DND-41 (cell line): ENCODE results near the gene CNIH2.

Source experiments
- ATAC-seq: fragments of 200-7000 bp; cut with Tn5 transposase; 3 replicates; pipeline ENCODE4 v1.9.1; 2021; ENCODE audit warnings: low read depth; ENCODE audit not compliant: insufficient read depth
- DNase-seq: peaks from one replicate; pipeline ENCODE4 v3.0.0-alpha.2; 2020
- H2AFZ ChIP-seq: 2 replicates; pipeline ENCODE4 v1.6.0; 2012; ENCODE audit warnings: low read depth, low read length
- H3K27ac ChIP-seq: 2 replicates; pipeline ENCODE4 v1.5.1; 2012; ENCODE audit warnings: low read length, inconsistent platforms
- H3K27me3 ChIP-seq: fragments of 200-600 bp; sonication (generic); 2 replicates; pipeline ENCODE4 v1.6.0; 2012; ENCODE audit warnings: low read length, mild to moderate bottlenecking, inconsistent platforms; ENCODE audit not compliant: insufficient read depth, poor library complexity
- H3K36me3 ChIP-seq: 2 replicates; pipeline ENCODE4 v1.5.1; 2012; ENCODE audit warnings: low read length, inconsistent platforms; ENCODE audit not compliant: insufficient read depth
- H3K4me1 ChIP-seq: 2 replicates; pipeline ENCODE4 v1.5.1; 2012; ENCODE audit warnings: mild to moderate bottlenecking, low read length; ENCODE audit not compliant: insufficient read depth
- H3K4me2 ChIP-seq: 2 replicates; pipeline ENCODE4 v1.6.0; 2012; ENCODE audit warnings: mild to moderate bottlenecking, moderate library complexity, low read length, inconsistent platforms; ENCODE audit not compliant: insufficient read depth
- H3K4me3 ChIP-seq, 2 experiments: fragments of 200-600 bp in 1 of 2; shearing (Covaris generic) in 1 of 2; 2 replicates each; pipeline ENCODE4 v1.5.1; 2012 to 2016; ENCODE audit warnings: inconsistent platforms in 2 of 2, low read length in 2 of 2, mild to moderate bottlenecking in 2 of 2, low read depth in 1 of 2, moderate library complexity in 1 of 2
- H3K79me2 ChIP-seq: 2 replicates; pipeline ENCODE4 v1.6.0; 2012; ENCODE audit warnings: low read length, inconsistent platforms; ENCODE audit not compliant: insufficient read depth
- H3K9ac ChIP-seq: 2 replicates; pipeline ENCODE4 v1.6.0; 2012; ENCODE audit warnings: low read depth, mild to moderate bottlenecking, inconsistent platforms, low read length, moderate library complexity
- H3K9me3 ChIP-seq: 2 replicates; pipeline ENCODE4 v1.5.1; 2012; ENCODE audit warnings: low read length, moderate library complexity, mild to moderate bottlenecking, inconsistent platforms; ENCODE audit not compliant: insufficient read depth, severe bottlenecking
- H4K20me1 ChIP-seq: 2 replicates; pipeline ENCODE4 v1.6.0; 2012; ENCODE audit warnings: low read length; ENCODE audit not compliant: insufficient read depth
- EZH2 ChIP-seq: IDR thresholded peaks from 3 replicates; pipeline ENCODE4 v1.6.1; 2012; ENCODE audit warnings: borderline replicate concordance, low read depth, mild to moderate bottlenecking, moderate library complexity, low read length, inconsistent platforms; ENCODE audit not compliant: severe bottlenecking
- TF ChIP-seq, protein P1 (sequence below): IDR thresholded peaks from 2 replicates; pipeline ENCODE4 v1.5.1; 2012; ENCODE audit warnings: borderline replicate concordance, low read length, moderate library complexity, mild to moderate bottlenecking; ENCODE audit not compliant: poor library complexity, severe bottlenecking; ENCODE audit errors: extremely low read depth

Gene CNIH2

DNA sequence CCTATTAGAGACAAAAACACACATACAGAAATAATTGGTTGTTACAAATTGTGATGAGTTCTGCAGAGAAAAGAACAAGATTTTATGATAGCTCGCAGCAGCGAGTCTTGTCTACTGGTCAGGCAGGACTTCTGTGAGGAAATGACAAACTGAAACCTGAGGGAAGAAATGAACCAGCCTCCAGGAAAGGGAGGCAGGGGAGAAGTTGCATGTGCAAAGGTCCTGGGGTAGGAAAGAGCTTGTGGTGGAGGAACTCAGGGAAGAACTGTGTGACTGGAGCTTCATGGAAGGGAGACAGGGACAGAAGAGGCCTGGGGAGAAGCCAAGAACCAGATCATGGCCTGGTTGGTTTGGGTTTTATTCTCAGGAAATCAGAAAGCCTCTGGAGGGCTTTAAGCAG is 18.8 kb upstream of the CNIH2 start:
- peaks cover 30% of the 10 kb centered on the region for H3K4me1 ChIP-seq
- H3K27ac ChIP-seq: no peak overlapping the region; the same call in 1 of the 2 replicates
- DNase-seq (no peak), ATAC-seq (no peak)
- H3K36me3 ChIP-seq: peaks cover 57% of the 10 kb centered on the region
- no peak overlapping the region for H2AFZ ChIP-seq
- peak overlapping the region in 1 of 2 experiments; percentile 94; a peak in 1 of 4 replicates for H3K4me3 ChIP-seq
- peak overlapping the region; percentile 85 for H3K4me2 ChIP-seq
- H4K20me1 ChIP-seq: peaks cover 32% of the 10 kb centered on the region
- H3K9me3 ChIP-seq: no peaks in the 10 kb centered on the region
- peak overlapping the region; percentile 91 for H3K9ac ChIP-seq
- peaks cover 24% of the 10 kb centered on the region for H3K79me2 ChIP-seq
- no peaks in the 10 kb centered on the region for H3K27me3 ChIP-seq
- TF ChIP-seq EZH2: no peak
- TF ChIP-seq, protein P1, sequence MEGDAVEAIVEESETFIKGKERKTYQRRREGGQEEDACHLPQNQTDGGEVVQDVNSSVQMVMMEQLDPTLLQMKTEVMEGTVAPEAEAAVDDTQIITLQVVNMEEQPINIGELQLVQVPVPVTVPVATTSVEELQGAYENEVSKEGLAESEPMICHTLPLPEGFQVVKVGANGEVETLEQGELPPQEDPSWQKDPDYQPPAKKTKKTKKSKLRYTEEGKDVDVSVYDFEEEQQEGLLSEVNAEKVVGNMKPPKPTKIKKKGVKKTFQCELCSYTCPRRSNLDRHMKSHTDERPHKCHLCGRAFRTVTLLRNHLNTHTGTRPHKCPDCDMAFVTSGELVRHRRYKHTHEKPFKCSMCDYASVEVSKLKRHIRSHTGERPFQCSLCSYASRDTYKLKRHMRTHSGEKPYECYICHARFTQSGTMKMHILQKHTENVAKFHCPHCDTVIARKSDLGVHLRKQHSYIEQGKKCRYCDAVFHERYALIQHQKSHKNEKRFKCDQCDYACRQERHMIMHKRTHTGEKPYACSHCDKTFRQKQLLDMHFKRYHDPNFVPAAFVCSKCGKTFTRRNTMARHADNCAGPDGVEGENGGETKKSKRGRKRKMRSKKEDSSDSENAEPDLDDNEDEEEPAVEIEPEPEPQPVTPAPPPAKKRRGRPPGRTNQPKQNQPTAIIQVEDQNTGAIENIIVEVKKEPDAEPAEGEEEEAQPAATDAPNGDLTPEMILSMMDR: no peak

DNA sequence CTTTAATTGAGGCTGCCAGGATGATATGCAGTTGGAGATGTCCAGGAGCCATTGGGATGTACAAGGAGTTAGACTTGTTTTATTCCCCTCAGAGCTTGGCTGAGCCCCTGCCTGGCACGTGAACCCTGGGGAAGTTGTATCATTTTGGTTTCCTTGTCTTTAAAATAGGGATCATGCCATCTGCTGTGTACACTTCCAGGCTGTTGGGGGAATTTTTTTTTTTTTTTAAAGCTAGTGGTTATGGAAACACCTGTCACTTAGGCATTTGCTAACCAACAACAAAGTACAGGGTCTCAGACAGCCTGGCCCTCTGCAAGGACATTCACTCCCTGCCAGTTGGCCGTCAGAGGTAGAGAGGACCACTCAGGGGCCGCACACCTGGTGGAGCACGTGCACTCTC is 18.0 kb upstream of the CNIH2 start:
- Histone ChIP-seq H3K4me2 (0 out of 2 replicates have a peak overlapping the region, but pooled peaks have one; percentile 9), H3K27me3 (no peaks in the 10 kb centered on the region), H3K79me2 (peaks cover 24% of the 10 kb centered on the region), H4K20me1 (peaks cover 32% of the 10 kb centered on the region), H3K36me3 (peaks cover 64% of the 10 kb centered on the region), H3K4me3 (no peak overlapping the region), H2AFZ (no peak overlapping the region), H3K9me3 (no peaks in the 10 kb centered on the region), H3K9ac (no peak overlapping the region), H3K4me1 (peaks cover 30% of the 10 kb centered on the region), H3K27ac (no peak overlapping the region)
- ATAC-seq (no peak), DNase-seq (no peak)
- no peak for TF ChIP-seq EZH2
- TF ChIP-seq, protein P1: no peak

DNA sequence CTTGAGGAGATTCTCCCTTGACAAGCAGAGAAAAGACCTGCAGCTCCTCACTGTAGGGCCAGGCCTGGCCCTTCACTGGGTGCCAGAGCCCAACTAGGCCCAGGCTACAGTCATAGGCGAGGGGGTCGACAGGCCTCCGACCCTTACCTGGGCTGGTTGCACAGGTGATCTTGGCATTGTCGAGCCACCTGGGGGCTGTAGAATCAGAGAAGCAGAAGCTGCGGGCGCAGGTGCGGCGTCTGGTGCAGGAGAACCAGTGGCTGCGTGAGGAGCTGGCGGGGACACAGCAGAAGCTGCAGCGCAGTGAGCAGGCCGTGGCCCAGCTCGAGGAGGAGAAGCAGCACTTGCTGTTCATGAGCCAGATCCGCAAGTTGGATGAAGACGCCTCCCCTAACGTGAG is 16.4 kb upstream of the CNIH2 start:
- peaks cover 32% of the 10 kb centered on the region for H4K20me1 ChIP-seq

More for the DNA sequence above, 16.4 kb upstream of the CNIH2 start:
- DNase-seq (no peak), ATAC-seq (no peak)
- H3K79me2 ChIP-seq: peaks cover 24% of the 10 kb centered on the region
- no peak for TF ChIP-seq EZH2
- TF ChIP-seq, protein P1: no peak
- H3K27ac ChIP-seq: no peak overlapping the region
- no peaks in the 10 kb centered on the region for H3K9me3 ChIP-seq
- H3K27me3 ChIP-seq: no peaks in the 10 kb centered on the region
- peaks cover 24% of the 10 kb centered on the region for H3K4me1 ChIP-seq
- H3K4me3 ChIP-seq: no peak overlapping the region
- no peak overlapping the region for H3K4me2 ChIP-seq
- no peak overlapping the region for H3K9ac ChIP-seq
- H2AFZ ChIP-seq: no peak overlapping the region
- peaks cover 79% of the 10 kb centered on the region for H3K36me3 ChIP-seq
